Heart left ventricle (tissue), 16 donors: ENCODE measurements around the gene SPRR1A. TPM values are rescaled to one million over a fixed set of nuclear protein-coding genes. Genes with fewer than 3 reads are reported as not detected.

Source experiments
- ATAC-seq, 4 donors: fragments of 200-7000 bp; cut with Tn5 transposase; one replicate each; pipeline ENCODE4 v1.9.1; 2020 to 2022; ENCODE audit warnings: moderate library complexity in 4 of 4, mild to moderate bottlenecking in 3 of 4, moderate number of reproducible peaks in 1 of 4
- DNase-seq, 5 donors: peaks; one replicate each; pipeline ENCODE4 v3.0.0-alpha.2; 2020
- H3K27ac ChIP-seq, 12 donors: fragments of 200-600 bp; sonication (generic) in 4 of 12; one replicate each; pipeline versions ENCODE4 v1.5.0 to v1.8.0; 2016 to 2022; ENCODE audit warnings: mild to moderate bottlenecking in 2 of 12
- H3K27me3 ChIP-seq, 9 donors: fragments of 200-600 bp; sonication (generic) in 2 of 9; one replicate each; pipeline versions ENCODE4 v1.5.1 to v1.8.0; 2016 to 2022; ENCODE audit warnings: mild to moderate bottlenecking in 3 of 9
- H3K36me3 ChIP-seq, 9 donors: fragments of 200-600 bp; sonication (generic) in 2 of 9; one replicate each; pipeline versions ENCODE4 v1.5.0 to v1.8.0; 2018 to 2022; ENCODE audit warnings: mild to moderate bottlenecking in 2 of 9
- H3K4me1 ChIP-seq, 12 donors: fragments of 200-600 bp; sonication (generic) in 4 of 12; one replicate each; pipeline versions ENCODE4 v1.5.0 to v1.8.0; 2016 to 2022; ENCODE audit warnings: mild to moderate bottlenecking in 3 of 12
- H3K4me3 ChIP-seq, 12 donors: fragments of 200-600 bp; sonication (generic) in 4 of 12; one replicate each; pipeline versions ENCODE4 v1.5.0 to v1.8.0; 2017 to 2022; ENCODE audit warnings: mild to moderate bottlenecking in 9 of 12, moderate library complexity in 4 of 12
- H3K9me3 ChIP-seq, 12 donors: fragments of 200-600 bp; sonication (generic) in 4 of 12; one replicate each; pipeline versions ENCODE4 v1.5.0 to v1.8.0; 2016 to 2022; ENCODE audit warnings: mild to moderate bottlenecking in 1 of 12
- POLR2A ChIP-seq, 2 donors: fragments of 450-650 bp; IDR thresholded peaks; one replicate each; pipeline ENCODE4 v1.6.1; 2017; ENCODE audit warnings: antibody characterized with exemption in 2 of 2, mild to moderate bottlenecking in 2 of 2, moderate library complexity in 2 of 2
- WGBS, 4 donors: extraction: QIAGEN DNeasy Blood & Tissue Kit in 2 of 4; methylation state at CpG; one replicate each; pipeline versions ENCODE4 v1.1.5 to v1.1.7; 2013 to 2018; 5-methylcytosine and 5-hydroxymethylcytosine counted together
- intact Hi-C, 10 donors: fragments of 100-400 bp; cut with DNase I; formaldehyde crosslinking; loops; one replicate each; pipeline versions ENCODE4 v1.11.1 to v1.14.2; 2022
- polyA plus RNA-seq, 2 donors: library from polyadenylated mRNA; stranded (reverse); fragments of 200-250 nt; gene quantifications; one replicate each; pipeline ENCODE4 v1.2.3, GENCODE V29; 2013
- total RNA-seq, 9 donors: library from RNA; depleted of rRNA in 2 of 9; stranded (reverse); fragments of >200 nt in 2 of 9; fragmentation: NEBNext Ultra II Directional in 3 of 9; extraction: Animal tissue kit (Norgen Biotek cat#: 25700) in 3 of 9; gene quantifications; one replicate each; pipeline versions ENCODE4 v1.1.0 to v1.2.4, GENCODE V29; 2016 to 2023
- TF ChIP-seq, protein P1 (sequence below), 12 donors: fragments of 200-600 bp; sonication (generic) in 4 of 12; IDR thresholded peaks; one replicate each; pipeline versions ENCODE4 v1.5.0 to v1.8.0; 2018 to 2022; ENCODE audit warnings: antibody characterized with exemption in 12 of 12, mild to moderate bottlenecking in 5 of 12
- donor health status: ischemic (EF 13 %, LVEDD 7.1; RV severe dilation, severe dysfunction).
- donor health status: healthy with polysubstance abuse.
- donor health status: DM: no; HTN: yes; CAD: no.
- donor health status: DM: no; HTN: no; CAD: no.
- donor health status: ischemic (EF 25% LVEDD 6.9; RV normal size, moderate dysfunction).
- donor health status: ischemic (EF 25% LVEDD 5.7; RV mildly dilated, moderate dysfunction).
- donor health status: healthy.
- donor health status: DM: yes; HTN: yes; CAD: no.
- donor health status: ischemic (EF 35%, LVEDD 5.7; RV mildly dilated, moderate dysfunction).
- donor health status: nonischemic (EF 11% LVEDD 7.7; RV severe dilation, severe dysfunction).
- donor health status: DM: yes; HTN: yes; CAD: no.
- donor health status: PGD.
- donor health status: ischemic (EF 29% LVEDD 5.4; RV normal size, mild dysfunction).
- donor health status: nonischemic (EF 23%, LVEDD 6.1; RV moderate dilation, normal function).

The SPRR1A gene
- total and polyA plus RNA-seq, 11 donors = not detected

DNA sequence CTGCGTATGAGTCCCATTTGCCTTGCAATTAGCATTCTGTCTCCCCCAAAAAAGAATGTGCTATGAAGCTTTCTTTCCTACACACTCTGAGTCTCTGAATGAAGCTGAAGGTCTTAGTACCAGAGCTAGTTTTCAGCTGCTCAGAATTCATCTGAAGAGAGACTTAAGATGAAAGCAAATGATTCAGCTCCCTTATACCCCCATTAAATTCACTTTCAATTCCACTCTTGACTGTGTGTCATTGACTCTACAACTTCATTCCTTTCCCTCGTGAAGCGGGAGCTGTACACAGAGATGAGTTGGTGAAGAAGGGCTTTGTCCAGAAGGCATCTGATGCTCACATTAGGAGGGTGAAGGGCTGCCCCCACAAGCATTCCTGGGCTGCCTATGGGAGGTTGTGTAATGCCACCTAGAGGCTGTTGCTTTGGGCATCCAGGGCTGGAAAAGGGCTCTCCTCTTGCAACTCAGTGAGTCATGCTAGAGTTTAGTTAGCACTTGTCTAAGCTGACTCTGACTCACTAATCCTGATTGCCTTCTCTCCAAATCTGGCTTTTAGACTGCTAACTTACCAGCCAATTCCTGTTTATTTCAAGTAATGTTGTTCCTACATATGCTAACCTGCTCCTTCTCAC, 48.9 kb downstream of the SPRR1A start:
- TF ChIP-seq, protein P1, sequence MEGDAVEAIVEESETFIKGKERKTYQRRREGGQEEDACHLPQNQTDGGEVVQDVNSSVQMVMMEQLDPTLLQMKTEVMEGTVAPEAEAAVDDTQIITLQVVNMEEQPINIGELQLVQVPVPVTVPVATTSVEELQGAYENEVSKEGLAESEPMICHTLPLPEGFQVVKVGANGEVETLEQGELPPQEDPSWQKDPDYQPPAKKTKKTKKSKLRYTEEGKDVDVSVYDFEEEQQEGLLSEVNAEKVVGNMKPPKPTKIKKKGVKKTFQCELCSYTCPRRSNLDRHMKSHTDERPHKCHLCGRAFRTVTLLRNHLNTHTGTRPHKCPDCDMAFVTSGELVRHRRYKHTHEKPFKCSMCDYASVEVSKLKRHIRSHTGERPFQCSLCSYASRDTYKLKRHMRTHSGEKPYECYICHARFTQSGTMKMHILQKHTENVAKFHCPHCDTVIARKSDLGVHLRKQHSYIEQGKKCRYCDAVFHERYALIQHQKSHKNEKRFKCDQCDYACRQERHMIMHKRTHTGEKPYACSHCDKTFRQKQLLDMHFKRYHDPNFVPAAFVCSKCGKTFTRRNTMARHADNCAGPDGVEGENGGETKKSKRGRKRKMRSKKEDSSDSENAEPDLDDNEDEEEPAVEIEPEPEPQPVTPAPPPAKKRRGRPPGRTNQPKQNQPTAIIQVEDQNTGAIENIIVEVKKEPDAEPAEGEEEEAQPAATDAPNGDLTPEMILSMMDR (IDR thresholded peaks at IDR 0.05) = no peak
- no peak for TF ChIP-seq POLR2A (IDR thresholded peaks at IDR 0.05)
- no peaks in the 10 kb centered on the region for H3K9me3 ChIP-seq
- ATAC-seq = no peak
- intact Hi-C loops = no loop called here
- no peak overlapping the region for H3K4me3 ChIP-seq
- H3K36me3 ChIP-seq = no peaks in the 10 kb centered on the region
- H3K27me3 ChIP-seq = no peaks in the 10 kb centered on the region
- H3K27ac ChIP-seq = no peak overlapping the region
- no peaks in the 10 kb centered on the region for H3K4me1 ChIP-seq
- no peak for DNase-seq
- WGBS, 4 donors = 28 to 55% (median 47%) methylated on average over 3 of the region's 3 CpGs

DNA sequence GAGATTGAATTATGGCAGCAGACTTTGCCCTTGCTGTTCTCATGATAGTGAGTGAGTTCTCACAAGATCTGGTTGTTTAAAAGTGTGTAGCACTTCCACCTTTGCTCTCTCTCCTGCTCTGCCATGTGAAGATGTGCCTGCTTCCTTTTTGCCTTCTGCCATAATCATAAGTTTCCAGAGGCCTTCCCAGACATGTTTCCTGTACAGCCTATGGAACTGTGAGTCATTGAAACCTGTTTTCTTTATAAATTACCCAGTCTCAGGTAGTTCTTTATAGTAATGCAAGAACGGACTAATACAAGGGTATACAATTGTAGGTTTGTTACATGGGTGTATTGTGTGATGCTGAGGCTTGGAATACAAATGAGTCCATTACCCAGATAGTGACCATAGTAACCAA, 51.3 kb downstream of the SPRR1A start:
- Histone ChIP-seq H3K4me1 (no peaks in the 10 kb centered on the region), H3K36me3 (no peaks in the 10 kb centered on the region), H3K27me3 (no peaks in the 10 kb centered on the region), H3K9me3 (no peaks in the 10 kb centered on the region), H3K4me3 (no peak overlapping the region), H3K27ac (no peak overlapping the region)
- TF ChIP-seq, protein P1 (IDR thresholded peaks at IDR 0.05) = no peak
- TF ChIP-seq POLR2A (IDR thresholded peaks at IDR 0.05) = no peak
- no peak for DNase-seq
- 61 to 84% (median 82%) methylated on average over 1 of the region's 1 CpG for WGBS, 4 donors
- ATAC-seq = no peak
- intact Hi-C loops = no loop called here

Other genes starting within 250 kb of the SPRR1A start
- not detected for gene KPRP, start 226.1 kb upstream of the SPRR1A start, total RNA-seq
- gene KPRP, start 226.1 kb upstream of the SPRR1A start, polyA plus RNA-seq = not detected
- not detected for gene LCE1F, start 208.9 kb upstream of the SPRR1A start, total RNA-seq
- gene LCE1F, start 208.9 kb upstream of the SPRR1A start, polyA plus RNA-seq = not detected
- gene LCE1E, start 197.8 kb upstream of the SPRR1A start, total RNA-seq = not detected
- not detected for gene LCE1E, start 197.8 kb upstream of the SPRR1A start, polyA plus RNA-seq
- gene LCE1D, start 187.4 kb upstream of the SPRR1A start, total RNA-seq = not detected
- gene LCE1D, start 187.4 kb upstream of the SPRR1A start, polyA plus RNA-seq = not detected
- not detected for gene LCE1C, start 177.4 kb upstream of the SPRR1A start, total RNA-seq
- gene LCE1C, start 177.4 kb upstream of the SPRR1A start, polyA plus RNA-seq = not detected
- not detected for gene LCE1B, start 172.1 kb upstream of the SPRR1A start, total RNA-seq
- not detected for gene LCE1B, start 172.1 kb upstream of the SPRR1A start, polyA plus RNA-seq
- not detected for gene LCE1A, start 156.6 kb upstream of the SPRR1A start, total RNA-seq
- not detected for gene LCE1A, start 156.6 kb upstream of the SPRR1A start, polyA plus RNA-seq
- gene LCE6A, start 141.2 kb upstream of the SPRR1A start, total RNA-seq = not detected
- not detected for gene LCE6A, start 141.2 kb upstream of the SPRR1A start, polyA plus RNA-seq
- gene LCE7A, start 124.1 kb upstream of the SPRR1A start, total RNA-seq = not detected
- gene LCE7A, start 124.1 kb upstream of the SPRR1A start, polyA plus RNA-seq = not detected
- gene SMCP, start 105.8 kb upstream of the SPRR1A start, total RNA-seq = not detected
- gene SMCP, start 105.8 kb upstream of the SPRR1A start, polyA plus RNA-seq = not detected
- not detected for gene IVL, start 75.5 kb upstream of the SPRR1A start, total RNA-seq
- gene IVL, start 75.5 kb upstream of the SPRR1A start, polyA plus RNA-seq = under 1 TPM in 1 of 2 donors, not detected in 1; 0.03 TPM
- gene SPRR5, start 36.9 kb upstream of the SPRR1A start, total RNA-seq = not detected
- gene SPRR5, start 36.9 kb upstream of the SPRR1A start, polyA plus RNA-seq = not detected
- not detected for gene SPRR4, start 13.4 kb upstream of the SPRR1A start, total RNA-seq
- not detected for gene SPRR4, start 13.4 kb upstream of the SPRR1A start, polyA plus RNA-seq
- gene SPRR3, start 17.7 kb downstream of the SPRR1A start, total RNA-seq = not detected
- gene SPRR3, start 17.7 kb downstream of the SPRR1A start, polyA plus RNA-seq = 1 to 10 TPM in 1 of 2 donors, not detected in 1; 1.2 TPM
- gene SPRR1B, start 47.1 kb downstream of the SPRR1A start, total RNA-seq = not detected
- not detected for gene SPRR1B, start 47.1 kb downstream of the SPRR1A start, polyA plus RNA-seq
- not detected for gene SPRR2D, start 57.0 kb downstream of the SPRR1A start, total RNA-seq
- gene SPRR2D, start 57.0 kb downstream of the SPRR1A start, polyA plus RNA-seq = under 1 TPM in 1 of 2 donors, not detected in 1; 0.12 TPM
- gene SPRR2A, start 73.4 kb downstream of the SPRR1A start, total RNA-seq = not detected
- gene SPRR2A, start 73.4 kb downstream of the SPRR1A start, polyA plus RNA-seq = under 1 TPM in 1 of 2 donors, not detected in 1; 0.32 TPM
- gene SPRR2B, start 87.5 kb downstream of the SPRR1A start, total RNA-seq = not detected
- not detected for gene SPRR2B, start 87.5 kb downstream of the SPRR1A start, polyA plus RNA-seq
- not detected for gene SPRR2E, start 110.4 kb downstream of the SPRR1A start, total RNA-seq
- gene SPRR2E, start 110.4 kb downstream of the SPRR1A start, polyA plus RNA-seq = under 1 TPM in 1 of 2 donors, not detected in 1; 0.12 TPM
- gene SPRR2F, start 129.4 kb downstream of the SPRR1A start, total RNA-seq = 1 to 10 TPM in 1 of 9 donors, not detected in 8; 5.5 TPM
- not detected for gene SPRR2F, start 129.4 kb downstream of the SPRR1A start, polyA plus RNA-seq
- not detected for gene SPRR2G, start 166.8 kb downstream of the SPRR1A start, total RNA-seq
- not detected for gene SPRR2G, start 166.8 kb downstream of the SPRR1A start, polyA plus RNA-seq
- gene LELP1, start 219.3 kb downstream of the SPRR1A start, total RNA-seq = not detected
- gene LELP1, start 219.3 kb downstream of the SPRR1A start, polyA plus RNA-seq = not detected
- 1 to 10 TPM in 1 of 9 donors, not detected in 8; 1.1 TPM for gene PRR9, start 233.5 kb downstream of the SPRR1A start, total RNA-seq
- gene PRR9, start 233.5 kb downstream of the SPRR1A start, polyA plus RNA-seq = not detected